Activated CD4-positive, alpha-beta memory T cell treated with anti-CD3 and anti-CD28 coated beads for 36 hours (primary cell): ENCODE data around the gene RRAD. TPM values are rescaled to one million over a fixed set of nuclear protein-coding genes. Genes with fewer than 3 reads are reported as not detected.
"Not testable (repeated sequence)": the region's sequence is repeated elsewhere in the genome, so short reads cannot be mapped to it uniquely, and the experiment has no call there.

ENCODE experiments used
- CTCF ChIA-PET: fragments of 350-600 bp; sonication (Branson Sonifier 250); formaldehyde crosslinking; loops from one replicate; lab custom pipeline; 2021; ENCODE audit warnings: antibody characterized with exemption, inconsistent platforms; lab: Charles Lee
- POLR2A ChIA-PET: fragments of 350-600 bp; sonication (Branson Sonifier 250); formaldehyde crosslinking; loops from one replicate; lab custom pipeline; 2021; ENCODE audit warnings: antibody characterized with exemption; lab: Charles Lee
- DNase-seq: peaks from one replicate; pipeline ENCODE4 v3.0.0-alpha.2; 2020
- H3K27ac Mint-ChIP-seq: one replicate; pipeline ENCODE4 v1.8.0; 2021; ENCODE audit warnings: mixed read lengths
- H3K27me3 Mint-ChIP-seq: one replicate; pipeline ENCODE4 v1.8.0; 2021; ENCODE audit warnings: mixed read lengths
- H3K36me3 Mint-ChIP-seq: one replicate; pipeline ENCODE4 v1.8.0; 2021; ENCODE audit warnings: mixed read lengths
- H3K4me1 Mint-ChIP-seq: one replicate; pipeline ENCODE4 v1.8.0; 2021; ENCODE audit warnings: low read depth, mixed read lengths
- H3K4me3 Mint-ChIP-seq: one replicate; pipeline ENCODE4 v1.8.0; 2021; ENCODE audit warnings: mild to moderate bottlenecking, mixed read lengths
- H3K9me3 Mint-ChIP-seq: one replicate; pipeline ENCODE4 v1.8.0; 2021; ENCODE audit warnings: mixed read lengths
- intact Hi-C: fragments of 100-400 bp; cut with micrococcal nuclease; formaldehyde crosslinking; loops from one replicate; pipeline ENCODE4 v1.15.1; 2023
- total RNA-seq, 2 experiments: library from RNA; stranded (reverse); gene quantifications; one replicate each; pipeline ENCODE4 v1.2.3, GENCODE V29; 2021

Gene RRAD
- total RNA-seq, 2 experiments from 2014 or later: 0.48 to 0.65 TPM

- Mint-ChIP-seq H3K4me1 (peaks cover 19% of the 10 kb centered on the region), H3K27ac (no peak overlapping the region), H3K36me3 (peaks cover 2% of the 10 kb centered on the region), H3K4me3 (no peak overlapping the region), H3K27me3 (peaks cover 40% of the 10 kb centered on the region), H3K9me3 (no peaks in the 10 kb centered on the region)
- no peak for DNase-seq
- intact Hi-C loops: no loop called here
- CTCF ChIA-PET: interaction anchor here (1.1 to 1.2 kb wide), 2 partner anchors 95 to 235 kb away, joined by 3 to 4 read pairs; no protein-coding TSS in a partner anchor
- POLR2A ChIA-PET: interaction anchor here (0.7 kb wide), 1 partner anchor 16 kb away, joined by 3 read pairs; no protein-coding TSS in a partner anchor
Measured at GRCh38 chr16:66949472-66949871, 24.1 kb upstream of the RRAD start.

- DNase-seq: no peak
- POLR2A ChIA-PET: interaction anchor here (0.7 kb wide), 1 partner anchor 15 kb away, joined by 3 read pairs; no protein-coding TSS in a partner anchor
- peaks cover 2% of the 10 kb centered on the region for H3K36me3 Mint-ChIP-seq
- peaks cover 19% of the 10 kb centered on the region for H3K4me1 Mint-ChIP-seq
- H3K9me3 Mint-ChIP-seq: no peaks in the 10 kb centered on the region
- CTCF ChIA-PET: interaction anchor here (1.1 to 1.2 kb wide), 2 partner anchors 95 to 236 kb away, joined by 3 to 4 read pairs; no protein-coding TSS in a partner anchor
- no peak overlapping the region for H3K27ac Mint-ChIP-seq
- intact Hi-C loops: no loop called here
- H3K27me3 Mint-ChIP-seq: peaks cover 37% of the 10 kb centered on the region
- peak overlapping the region; percentile 72 for H3K4me3 Mint-ChIP-seq
Measured at GRCh38 chr16:66948837-66949225, 23.5 kb upstream of the RRAD start.

GRCh38 chr16:66948134-66948836 is 22.9 kb upstream of the RRAD start:
- peaks cover 19% of the 10 kb centered on the region for H3K4me1 Mint-ChIP-seq

GRCh38 chr16:66947302-66948065 is 22.1 kb upstream of the RRAD start:
- Mint-ChIP-seq H3K9me3 (no peaks in the 10 kb centered on the region), H3K27me3 (peaks cover 31% of the 10 kb centered on the region), H3K4me3 (peak overlapping the region; percentile 72), H3K36me3 (peaks cover 7% of the 10 kb centered on the region), H3K27ac (no peak overlapping the region), H3K4me1 (peaks cover 19% of the 10 kb centered on the region)
- ChIA-PET POLR2A (interaction anchor here (0.6 kb wide), 1 partner anchor 397 kb away, joined by 4 read pairs; no protein-coding TSS in a partner anchor), CTCF (interaction anchor here (0.6 to 1.3 kb wide), 11 partner anchors 9 to 250 kb away, joined by 3 to 7 read pairs (median 4); partner anchors contain the start of genes CES3, FBXL8, HSF4 and TRADD)
- peak; percentile 91 for DNase-seq
- intact Hi-C loops: loop anchor here (2.0 kb wide), 2 partner anchors 53 to 211 kb away; partner anchors contain the start of genes FBXL8 and TRADD

More at GRCh38 chr16:66948134-66948836, 22.9 kb upstream of the RRAD start:
- CTCF ChIA-PET: interaction anchor here (1.1 to 1.3 kb wide), 4 partner anchors 13 to 207 kb away, joined by 3 to 7 read pairs (median 6); partner anchors contain the start of gene CES3
- peaks cover 2% of the 10 kb centered on the region for H3K36me3 Mint-ChIP-seq
- no peak for DNase-seq
- intact Hi-C loops: no loop called here
- H3K4me3 Mint-ChIP-seq: peak overlapping the region; percentile 72
- H3K27me3 Mint-ChIP-seq: peaks cover 36% of the 10 kb centered on the region
- H3K27ac Mint-ChIP-seq: no peak overlapping the region
- POLR2A ChIA-PET: no interaction called here
- H3K9me3 Mint-ChIP-seq: no peaks in the 10 kb centered on the region

DNA sequence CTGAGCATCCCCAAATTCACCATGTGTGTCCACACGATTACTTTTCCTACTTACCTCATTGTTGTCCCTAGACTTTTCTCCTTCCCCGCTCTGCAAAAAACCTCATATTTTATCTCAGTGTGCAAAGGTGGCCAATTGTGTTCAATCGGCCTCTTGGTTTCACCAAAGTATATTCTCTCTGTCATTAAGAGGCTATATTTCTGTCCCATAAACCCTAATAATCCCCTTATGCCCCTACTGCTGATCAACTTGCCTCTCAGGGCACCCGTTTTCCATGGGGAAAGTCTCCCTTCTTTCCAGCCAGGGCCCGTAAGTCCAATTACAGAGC is 21.6 kb upstream of the RRAD start:
- intact Hi-C loops: loop anchor here (2.0 kb wide), 2 partner anchors 52 to 212 kb away; partner anchors contain the start of genes FBXL8 and TRADD
- DNase-seq: no peak
- peaks cover 11% of the 10 kb centered on the region for H3K36me3 Mint-ChIP-seq
- H3K4me1 Mint-ChIP-seq: peaks cover 19% of the 10 kb centered on the region
- H3K9me3 Mint-ChIP-seq: no peaks in the 10 kb centered on the region
- H3K4me3 Mint-ChIP-seq: peak overlapping the region; percentile 72
- H3K27ac Mint-ChIP-seq: no peak overlapping the region
- peaks cover 29% of the 10 kb centered on the region for H3K27me3 Mint-ChIP-seq
- ChIA-PET POLR2A (interaction anchor here (0.6 kb wide), 1 partner anchor 398 kb away, joined by 4 read pairs; no protein-coding TSS in a partner anchor), CTCF (interaction anchor here (0.8 to 1.3 kb wide), 8 partner anchors 9 to 251 kb away, joined by 3 to 7 read pairs (median 4); partner anchors contain the start of genes CES3, FBXL8, HSF4 and TRADD)

- intact Hi-C loops: loop anchor here (2.0 kb wide), 2 partner anchors 52 to 212 kb away; partner anchors contain the start of genes FBXL8 and TRADD
- Mint-ChIP-seq H3K27ac (no peak overlapping the region), H3K4me1 (peaks cover 19% of the 10 kb centered on the region), H3K9me3 (no peaks in the 10 kb centered on the region), H3K4me3 (no peak overlapping the region), H3K36me3 (peaks cover 12% of the 10 kb centered on the region), H3K27me3 (peaks cover 25% of the 10 kb centered on the region)
- ChIA-PET POLR2A (interaction anchor here (0.8 kb wide), 1 partner anchor 51 kb away, joined by 3 read pairs; no protein-coding TSS in a partner anchor), CTCF (interaction anchor here (0.6 kb wide), 1 partner anchor 95 kb away, joined by 4 read pairs; no protein-coding TSS in a partner anchor)
- no peak for DNase-seq
Measured at GRCh38 chr16:66946541-66946940, 21.2 kb upstream of the RRAD start.

- H3K36me3 Mint-ChIP-seq: peaks cover 14% of the 10 kb centered on the region
- peaks cover 20% of the 10 kb centered on the region for H3K27me3 Mint-ChIP-seq
- intact Hi-C loops: loop anchor here (2.0 kb wide), 2 partner anchors 51 to 213 kb away; partner anchors contain the start of genes FBXL8 and TRADD
- H3K9me3 Mint-ChIP-seq: no peaks in the 10 kb centered on the region
- POLR2A ChIA-PET: interaction anchor here (0.8 kb wide), 1 partner anchor 50 kb away, joined by 3 read pairs; no protein-coding TSS in a partner anchor
- H3K4me1 Mint-ChIP-seq: peaks cover 19% of the 10 kb centered on the region
- DNase-seq: no peak
- no peak overlapping the region for H3K27ac Mint-ChIP-seq
- H3K4me3 Mint-ChIP-seq: no peak overlapping the region
- CTCF ChIA-PET: interaction anchor here (0.6 kb wide), 1 partner anchor 96 kb away, joined by 4 read pairs; no protein-coding TSS in a partner anchor
Measured at GRCh38 chr16:66945939-66946338, 20.6 kb upstream of the RRAD start.

DNA sequence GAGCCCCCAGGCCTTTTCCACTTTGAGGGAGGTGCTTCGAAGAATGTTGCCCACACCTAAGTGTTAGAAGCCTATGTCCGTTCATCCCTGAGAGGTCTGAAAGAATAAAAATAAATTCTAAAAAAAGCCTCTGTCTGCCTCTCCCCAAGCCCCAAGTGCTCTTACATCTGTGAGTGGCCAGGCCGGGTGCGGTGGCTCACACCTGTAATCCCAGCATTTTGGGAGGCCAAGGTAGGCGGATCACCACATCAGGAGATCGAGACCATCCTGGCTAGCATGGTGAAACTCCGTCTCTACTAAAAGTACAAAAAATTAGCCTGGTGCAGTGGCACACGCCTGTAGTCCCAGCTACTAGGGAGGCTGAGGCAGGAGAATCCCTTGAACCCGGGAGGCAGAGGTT is 19.6 kb upstream of the RRAD start:
- CTCF ChIA-PET: interaction anchor here (0.8 kb wide), 1 partner anchor 9 kb away, joined by 3 read pairs; no protein-coding TSS in a partner anchor
- POLR2A ChIA-PET, DNase-seq, H3K4me3 Mint-ChIP-seq, H3K9me3 Mint-ChIP-seq, intact Hi-C loops, H3K27ac Mint-ChIP-seq: not testable (repeated sequence)
- H3K36me3 Mint-ChIP-seq: peaks cover 13% of the 10 kb centered on the region
- H3K4me1 Mint-ChIP-seq: peaks cover 15% of the 10 kb centered on the region
- H3K27me3 Mint-ChIP-seq: peaks cover 16% of the 10 kb centered on the region

GRCh38 chr16:66944054-66944441 is 18.7 kb upstream of the RRAD start:
- POLR2A ChIA-PET: no interaction called here

DNA sequence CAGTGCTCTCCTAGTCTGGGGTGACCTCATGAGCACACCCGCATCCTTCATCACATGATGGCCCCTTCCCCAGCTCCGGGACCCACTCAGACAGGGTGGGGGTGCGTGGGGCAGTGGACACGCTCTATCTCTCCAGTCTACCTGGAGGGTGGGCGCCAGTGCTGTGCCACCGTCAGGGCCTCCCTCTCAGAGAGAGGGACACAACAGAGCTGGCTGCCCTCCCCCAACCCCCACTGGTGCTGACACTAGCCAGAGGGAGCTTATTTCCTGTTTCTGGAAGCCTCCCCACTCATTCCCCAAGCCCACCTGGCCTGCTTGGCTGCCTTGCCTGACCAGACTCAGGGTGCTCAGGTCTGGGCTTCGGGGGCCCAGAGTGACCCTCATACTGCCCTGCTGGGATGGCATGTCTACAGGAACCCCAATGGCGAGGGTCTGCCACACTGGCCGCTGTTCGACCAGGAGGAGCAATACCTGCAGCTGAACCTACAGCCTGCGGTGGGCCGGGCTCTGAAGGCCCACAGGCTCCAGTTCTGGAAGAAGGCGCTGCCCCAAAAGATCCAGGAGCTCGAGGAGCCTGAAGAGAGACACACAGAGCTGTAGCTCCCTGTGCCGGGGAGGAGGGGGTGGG is 18.2 kb upstream of the RRAD start:
- DNase-seq: no peak
- Mint-ChIP-seq H3K36me3 (peaks cover 13% of the 10 kb centered on the region), H3K4me3 (no peak overlapping the region), H3K27ac (no peak overlapping the region), H3K4me1 (peaks cover 9% of the 10 kb centered on the region), H3K9me3 (no peaks in the 10 kb centered on the region), H3K27me3 (peaks cover 3% of the 10 kb centered on the region)
- intact Hi-C loops: no loop called here
- ChIA-PET POLR2A (no interaction called here), CTCF (interaction anchor here (0.6 to 1.3 kb wide), 4 partner anchors 17 to 212 kb away, joined by 3 to 6 read pairs (median 4); partner anchors contain the start of gene CES3)

More at GRCh38 chr16:66944054-66944441, 18.7 kb upstream of the RRAD start:
- CTCF ChIA-PET: interaction anchor here (0.6 to 1.3 kb wide), 2 partner anchors 75 to 211 kb away, joined by 3 to 6 read pairs; no protein-coding TSS in a partner anchor
- no peaks in the 10 kb centered on the region for H3K9me3 Mint-ChIP-seq
- intact Hi-C loops: no loop called here
- H3K4me3 Mint-ChIP-seq: no peak overlapping the region
- peaks cover 12% of the 10 kb centered on the region for H3K4me1 Mint-ChIP-seq
- peaks cover 7% of the 10 kb centered on the region for H3K27me3 Mint-ChIP-seq
- no peak overlapping the region for H3K27ac Mint-ChIP-seq
- no peak for DNase-seq
- peaks cover 13% of the 10 kb centered on the region for H3K36me3 Mint-ChIP-seq

DNA sequence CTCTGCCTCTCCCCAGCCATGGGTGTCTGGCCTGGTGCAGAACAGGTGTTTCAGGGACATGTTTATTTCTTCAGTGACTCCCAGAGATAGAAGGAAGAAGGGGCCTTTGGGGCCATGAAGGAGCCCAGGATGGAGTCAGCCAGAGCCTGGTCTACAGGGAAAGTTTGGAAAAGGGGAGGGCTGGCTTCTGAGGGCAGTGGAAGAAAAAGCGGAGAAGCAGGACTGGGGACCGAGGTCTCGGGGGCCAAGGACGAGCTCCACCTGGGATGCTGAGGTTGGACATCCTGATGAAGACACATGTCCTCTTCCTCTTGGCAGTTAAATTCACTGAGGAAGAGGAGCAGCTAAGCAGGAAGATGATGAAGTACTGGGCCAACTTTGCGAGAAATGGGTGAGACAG is 17.6 kb upstream of the RRAD start:
- peaks cover 6% of the 10 kb centered on the region for H3K4me1 Mint-ChIP-seq
- H3K27me3 Mint-ChIP-seq: no peaks in the 10 kb centered on the region
- CTCF ChIA-PET: interaction anchor here (0.7 to 1.1 kb wide), 3 partner anchors 18 to 242 kb away, joined by 3 to 4 read pairs (median 3); partner anchors contain the start of gene CES3
- POLR2A ChIA-PET: no interaction called here
- no peak overlapping the region for H3K27ac Mint-ChIP-seq
- intact Hi-C loops: no loop called here
- no peak for DNase-seq
- H3K9me3 Mint-ChIP-seq: no peaks in the 10 kb centered on the region
- no peak overlapping the region for H3K4me3 Mint-ChIP-seq
- H3K36me3 Mint-ChIP-seq: peaks cover 13% of the 10 kb centered on the region
